HL-60/S4 treated with phorbol 12-myristate 13-acetate at 8.2 ng/mL for 4 days and 3 days (cell line): ENCODE data around the gene PLTP.

Experiments
- in situ Hi-C: fragments of 300-500 bp; cut with MboI; formaldehyde crosslinking; loops from 2 replicates; pipeline ENCODE4 v1.15.0; 2022; ENCODE audit warnings: low sequenced_read_pairs

The PLTP gene

GRCh38 chr20:45921337-45922189 lies 9.6 kb upstream of the PLTP start:
- in situ Hi-C loops = no loop called here

GRCh38 chr20:45920462-45921336 lies 8.7 kb upstream of the PLTP start:
- in situ Hi-C loops = no loop called here

- in situ Hi-C loops = no loop called here
Observed at GRCh38 chr20:45919542-45920399, 7.8 kb upstream of the PLTP start.

- in situ Hi-C loops = no loop called here
Observed at GRCh38 chr20:45918779-45919537, 7.0 kb upstream of the PLTP start.

GRCh38 chr20:45918182-45918737 lies 6.3 kb upstream of the PLTP start:
- in situ Hi-C loops = no loop called here

- in situ Hi-C loops = no loop called here
Observed at GRCh38 chr20:45917790-45918141, 5.8 kb upstream of the PLTP start.

- in situ Hi-C loops = no loop called here
Observed at GRCh38 chr20:45913116-45913515, 1.2 kb upstream of the PLTP start.

- in situ Hi-C loops = no loop called here
Observed at GRCh38 chr20:45912344-45912682, 358 bp upstream of the PLTP start.

- in situ Hi-C loops = no loop called here
Observed at GRCh38 chr20:45910670-45911485, 1.1 kb downstream of the PLTP start.

- in situ Hi-C loops = no loop called here
Observed at GRCh38 chr20:45909817-45910669, 1.9 kb downstream of the PLTP start.

GRCh38 chr20:45909336-45909808 lies 2.6 kb downstream of the PLTP start:
- in situ Hi-C loops = no loop called here

GRCh38 chr20:45908084-45908483 lies 3.9 kb downstream of the PLTP start:
- in situ Hi-C loops = no loop called here

- in situ Hi-C loops = no loop called here
Observed at GRCh38 chr20:45907219-45907948, 4.6 kb downstream of the PLTP start.

GRCh38 chr20:45905505-45906079 lies 6.4 kb downstream of the PLTP start:
- in situ Hi-C loops = no loop called here

GRCh38 chr20:45904583-45905504 lies 7.1 kb downstream of the PLTP start:
- in situ Hi-C loops = no loop called here

GRCh38 chr20:45902199-45902701 lies 9.7 kb downstream of the PLTP start:
- in situ Hi-C loops = no loop called here
